IPS-NIHi7 (cell line): ENCODE measurements around the gene LCP1.
"Not testable (repeated sequence)": the region's sequence is repeated elsewhere in the genome, so short reads cannot be mapped to it uniquely, and the experiment has no call there.

Experiments
- DNase-seq: peaks from one replicate; pipeline ENCODE4 v3.0.0; 2012; ENCODE audit warnings: mixed read lengths; ENCODE audit errors: extremely low spot score

LCP1 gene

GRCh38 chr13:46182491-46182877 is 507 bp upstream of the LCP1 start:
- DNase-seq = no peak

DNA sequence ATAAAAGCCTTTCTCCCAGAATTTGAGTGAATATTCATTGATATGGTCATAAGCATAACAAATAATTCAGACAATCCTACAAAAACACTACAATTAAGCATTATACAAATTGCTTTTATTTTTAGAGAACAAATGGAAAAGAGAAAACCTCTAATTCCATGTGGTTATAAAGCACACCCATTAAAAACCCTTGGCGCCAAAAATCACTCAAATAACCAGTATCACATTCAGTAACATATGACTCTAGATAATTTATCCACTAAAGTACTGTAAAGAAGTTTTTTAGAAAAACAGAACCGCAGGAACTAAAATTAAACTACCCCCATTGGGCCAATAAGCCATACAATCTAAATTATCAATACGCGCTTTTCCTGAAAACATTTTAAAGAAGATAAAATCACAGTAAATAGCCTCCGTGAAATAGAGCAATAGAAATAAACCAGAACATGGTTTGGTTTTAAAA is 569 bp downstream of the LCP1 start:
- DNase-seq = no peak

DNA sequence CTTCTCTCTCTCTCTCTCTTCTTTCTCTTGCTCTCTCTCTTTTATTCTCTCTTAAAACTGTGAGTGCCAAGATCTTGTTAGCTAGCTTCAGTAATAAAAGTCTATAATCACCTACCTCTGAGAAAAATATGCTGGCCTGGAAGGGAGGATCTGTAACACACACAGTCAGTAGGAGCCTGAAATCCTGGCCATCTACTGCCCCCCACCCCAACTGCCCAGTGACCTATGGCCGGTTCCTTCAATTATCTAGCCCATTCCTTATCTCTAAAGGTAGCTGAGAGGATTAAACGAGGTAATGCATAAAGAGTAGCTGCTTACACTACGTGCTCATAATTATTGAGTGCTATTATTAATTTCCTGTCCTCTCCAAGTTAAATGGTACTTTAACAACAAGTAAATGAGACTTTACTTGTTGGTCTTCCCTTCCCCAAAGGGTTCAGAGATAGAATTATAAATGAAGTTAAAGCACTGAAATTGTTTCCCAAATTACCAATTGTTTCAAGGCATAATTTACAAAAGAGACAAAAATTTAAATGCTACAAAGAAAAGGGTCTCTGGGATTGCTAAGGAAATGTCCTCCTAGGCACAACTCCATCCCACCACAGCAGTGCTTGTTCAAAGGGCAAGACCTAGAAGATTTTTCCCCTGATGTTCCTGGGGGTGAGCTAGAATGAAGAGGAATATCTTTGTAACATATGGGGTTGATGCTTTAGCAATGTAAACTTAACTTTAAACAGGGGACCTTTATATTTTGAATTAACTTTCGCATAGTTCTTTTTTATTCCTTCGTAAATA is 1.8 kb downstream of the LCP1 start:
- DNase-seq = no peak

GRCh38 chr13:46179491-46179908 is 2.5 kb downstream of the LCP1 start:
- no peak for DNase-seq

DNA sequence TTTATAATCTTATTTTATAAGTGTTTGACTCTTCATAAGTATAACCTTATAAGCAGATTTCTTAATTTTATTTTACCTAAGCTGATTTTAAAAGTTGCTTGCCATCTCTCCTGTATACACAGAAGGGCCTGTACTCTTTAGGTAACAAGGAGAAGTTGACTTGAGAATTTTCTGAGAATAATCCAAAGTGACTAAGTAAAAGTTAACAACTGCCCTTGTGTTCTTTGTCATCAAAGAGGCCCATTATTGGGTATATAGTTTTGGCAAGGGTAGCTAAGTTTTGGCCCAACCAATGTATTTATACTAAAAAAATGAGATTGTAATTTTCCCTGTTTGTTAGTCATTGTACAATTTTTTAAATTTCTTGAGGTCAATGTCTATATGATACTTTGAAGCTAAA is 3.2 kb downstream of the LCP1 start:
- no peak for DNase-seq

DNA sequence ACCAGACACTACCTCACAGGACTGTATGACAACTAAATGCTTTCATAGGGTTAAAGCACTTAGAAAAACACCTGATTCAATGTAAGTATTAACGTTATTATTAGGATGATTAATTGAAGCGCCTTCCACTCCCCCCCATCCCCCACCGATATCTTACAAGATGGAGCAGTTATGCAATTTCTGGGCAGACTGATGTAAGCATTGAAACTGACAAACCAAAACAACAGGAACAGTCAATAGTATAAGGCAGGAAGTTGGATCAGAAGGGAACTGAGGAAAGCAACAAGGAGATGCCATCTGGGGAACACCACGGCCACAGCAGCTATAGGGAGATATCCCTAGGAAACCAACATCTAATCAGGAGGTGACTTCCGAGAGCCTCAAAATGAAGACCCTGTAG is 3.8 kb downstream of the LCP1 start:
- no peak for DNase-seq

- no peak for DNase-seq
Observed at GRCh38 chr13:46176756-46177155, 5.2 kb downstream of the LCP1 start.

DNA sequence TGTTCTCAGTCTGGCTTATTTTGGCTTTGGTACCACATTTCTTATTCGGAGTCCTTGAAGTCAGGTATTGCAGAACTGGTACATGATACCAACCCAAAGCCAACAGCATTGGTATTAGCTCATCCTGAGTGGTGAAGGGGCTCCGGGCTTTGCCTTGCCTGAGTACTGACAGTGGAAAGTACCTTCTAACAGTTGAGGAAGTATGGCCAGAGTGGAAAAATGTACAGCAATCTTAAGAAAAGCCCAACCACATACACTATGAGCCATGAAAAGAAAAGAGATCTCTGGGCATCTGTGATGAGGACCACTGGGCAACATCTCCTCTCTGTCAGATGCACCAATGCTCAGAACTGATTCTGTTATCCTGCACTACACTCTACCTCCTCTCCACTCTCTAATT is 8.3 kb downstream of the LCP1 start:
- DNase-seq = no peak

DNA sequence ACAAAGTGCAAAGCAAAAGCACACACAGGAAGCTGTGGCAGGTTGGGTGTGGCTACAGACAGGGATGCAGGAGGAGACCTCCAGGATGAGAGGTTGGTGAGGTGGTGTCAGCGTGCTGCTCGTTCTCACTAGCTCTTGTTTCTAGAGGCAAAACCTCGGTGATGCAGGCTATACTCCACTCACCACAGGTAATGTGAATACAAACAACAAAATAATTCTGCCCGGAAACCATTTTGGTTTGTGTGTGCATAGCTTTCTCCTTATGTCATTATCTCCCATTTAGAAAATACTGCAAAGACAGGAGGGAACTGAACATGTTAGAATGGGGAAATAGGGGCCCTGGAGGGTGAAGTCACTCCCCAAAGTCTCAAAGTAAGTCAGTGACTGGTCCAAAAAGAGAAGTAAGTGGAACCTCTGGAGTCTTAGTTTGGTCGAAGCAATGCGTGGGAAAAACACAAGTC is 9.4 kb downstream of the LCP1 start:
- no peak for DNase-seq

DNA sequence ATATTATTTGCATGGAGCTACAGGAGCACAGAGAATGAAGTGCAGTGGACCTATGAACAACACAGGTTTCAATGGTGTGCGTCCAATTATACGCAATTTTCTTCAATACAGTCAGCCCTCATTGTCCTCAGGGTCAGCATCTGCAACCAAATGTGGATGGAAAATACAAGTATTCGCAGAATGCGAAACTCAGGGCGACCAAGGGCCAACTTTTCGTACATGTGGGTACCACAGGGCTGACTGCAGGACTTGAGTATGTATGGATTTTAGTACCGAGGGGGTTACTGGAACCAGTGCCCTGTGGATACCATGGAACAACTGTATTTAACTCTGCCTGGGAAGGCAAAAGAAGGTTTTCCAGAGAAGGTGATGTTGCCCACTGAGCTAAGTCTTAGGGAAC is 10.2 kb downstream of the LCP1 start:
- DNase-seq = no peak

GRCh38 chr13:46171217-46171616 is 10.8 kb downstream of the LCP1 start:
- DNase-seq = no peak

DNA sequence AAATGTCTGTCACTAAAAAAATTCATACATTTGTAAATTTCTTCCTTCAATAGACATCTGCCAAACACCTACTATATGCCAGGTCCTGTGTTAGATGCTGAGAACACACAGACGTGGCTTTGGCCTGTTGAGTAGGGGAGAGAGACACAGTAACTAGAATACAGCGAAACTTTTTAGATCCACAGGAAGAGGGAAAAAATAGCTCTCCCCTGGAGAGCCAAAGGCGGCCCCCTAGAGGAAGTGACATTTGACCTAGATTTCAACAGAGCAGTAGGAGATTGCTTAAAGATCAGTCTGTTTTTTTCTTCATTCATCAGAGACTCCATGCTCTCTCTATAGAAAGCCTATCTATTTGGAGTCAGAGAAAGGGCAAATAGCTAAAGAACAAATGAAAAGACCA is 11.3 kb downstream of the LCP1 start:
- no peak for DNase-seq

DNA sequence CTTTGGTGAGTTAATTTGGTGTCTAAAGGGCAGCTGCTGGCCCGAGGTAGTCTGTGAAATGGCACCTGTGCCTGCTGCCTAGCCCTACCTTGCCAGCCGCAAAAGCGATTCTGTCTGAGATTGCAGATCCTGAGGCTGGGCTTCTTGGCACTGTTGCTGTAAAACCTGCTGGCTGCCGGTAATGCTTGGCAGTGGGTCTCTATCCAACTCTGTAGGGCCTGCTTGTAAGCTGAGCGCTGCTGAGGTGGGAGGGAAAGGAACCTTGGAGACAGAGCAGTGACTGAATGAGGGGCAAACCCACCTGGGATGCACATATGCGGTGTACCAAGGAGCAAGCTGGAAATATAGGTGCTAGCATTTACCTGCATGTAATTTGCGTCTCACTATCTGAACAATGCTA is 11.7 kb downstream of the LCP1 start:
- no peak for DNase-seq

DNA sequence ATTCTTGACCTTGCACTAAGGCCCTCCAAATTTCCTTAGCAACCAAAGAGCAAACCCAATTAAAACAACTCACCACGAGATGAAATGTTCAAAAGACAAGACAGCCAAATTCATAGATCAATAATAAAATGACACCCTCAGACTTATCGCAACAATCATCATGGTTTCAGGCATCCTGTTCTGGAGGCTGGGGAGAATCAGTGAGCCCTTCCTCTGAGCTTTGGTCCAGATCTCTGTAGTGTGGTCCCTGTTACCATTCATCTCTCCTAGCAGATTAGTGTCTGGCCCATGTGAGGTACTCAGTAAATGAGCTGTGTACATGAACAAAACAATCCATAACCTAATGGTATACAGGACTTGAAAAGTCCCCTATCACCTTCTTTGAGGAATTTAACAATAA is 12.2 kb downstream of the LCP1 start:
- DNase-seq = no peak

GRCh38 chr13:46168783-46169182 is 13.2 kb downstream of the LCP1 start:
- no peak for DNase-seq

GRCh38 chr13:46168341-46168740 is 13.6 kb downstream of the LCP1 start:
- DNase-seq = no peak

DNA sequence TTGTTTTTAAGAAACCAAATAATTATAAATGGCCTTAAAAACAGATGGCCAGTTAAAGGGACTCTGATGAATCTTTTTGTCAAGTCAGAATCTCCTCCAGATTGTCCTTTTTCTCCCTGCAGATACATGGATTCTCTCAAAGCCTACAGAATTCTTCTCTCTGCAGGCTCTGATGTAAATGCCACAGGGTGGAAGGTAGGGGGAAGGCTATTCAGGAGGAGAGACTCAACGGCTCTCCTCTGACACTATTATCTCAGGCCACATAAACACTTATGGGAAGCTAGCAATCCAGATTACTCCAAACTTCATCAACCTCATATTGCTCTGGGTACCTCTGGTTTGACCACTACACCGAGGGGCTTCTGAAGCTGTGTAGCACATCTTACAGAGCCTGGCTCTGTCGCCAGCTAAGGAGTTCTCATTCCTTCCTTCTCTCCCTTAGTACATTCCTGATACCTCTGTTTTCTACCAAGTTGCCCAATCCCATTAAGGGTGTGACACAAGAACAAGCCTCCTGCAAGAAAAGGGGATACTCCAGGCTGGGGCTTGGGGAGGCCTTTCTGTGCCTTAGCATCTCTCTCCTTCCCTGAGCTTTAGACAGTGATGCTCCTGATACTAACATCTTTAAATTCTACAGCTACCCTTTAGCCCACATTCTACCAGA is 14.9 kb downstream of the LCP1 start:
- DNase-seq = no peak

DNA sequence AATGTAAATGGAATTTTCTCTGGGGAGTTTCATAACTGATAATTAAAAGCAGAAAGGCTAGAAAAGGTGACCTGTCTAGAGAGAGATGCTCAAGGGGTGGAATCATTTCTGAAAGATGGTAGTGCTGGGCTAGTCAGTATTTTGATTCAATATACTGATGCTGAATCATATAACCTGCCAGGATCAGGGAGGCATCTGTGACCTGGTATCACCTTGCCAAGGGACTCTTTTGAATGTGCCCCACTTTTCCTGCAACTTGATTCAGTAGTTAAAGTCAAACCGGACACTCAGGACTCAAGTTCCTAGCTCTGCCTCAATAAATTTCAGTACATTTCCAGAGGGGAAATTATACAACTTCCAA is 15.8 kb downstream of the LCP1 start:
- DNase-seq = no peak

- DNase-seq = no peak
Observed at GRCh38 chr13:46165485-46166223, 16.3 kb downstream of the LCP1 start.

- no peak for DNase-seq
Observed at GRCh38 chr13:46164661-46165060, 17.3 kb downstream of the LCP1 start.

DNA sequence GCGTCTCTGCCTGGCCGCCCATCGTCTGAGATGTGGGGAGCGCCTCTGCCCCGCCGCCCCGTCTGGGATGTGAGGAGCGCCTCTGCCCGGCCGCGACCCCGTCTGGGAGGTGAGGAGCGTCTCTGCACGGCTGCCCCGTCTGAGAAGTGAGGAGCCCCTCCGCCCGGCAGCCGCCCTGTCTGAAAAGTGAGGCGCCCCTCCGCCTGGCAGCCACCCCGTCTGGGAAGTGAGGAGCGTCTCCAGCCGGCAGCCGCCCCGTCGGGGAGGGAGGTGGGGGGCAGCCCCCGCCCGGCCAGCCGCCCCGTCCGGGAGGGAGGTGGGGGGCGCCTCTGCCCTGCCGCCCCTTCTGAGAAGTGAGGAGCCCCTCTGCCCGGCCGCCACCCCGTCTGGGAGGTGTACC is 19.2 kb downstream of the LCP1 start:
- DNase-seq = not testable (repeated sequence)

- DNase-seq = peak; percentile 72
Observed at GRCh38 chr13:46160471-46161066, 21.4 kb downstream of the LCP1 start.
